Activated CD8-positive, alpha-beta T cell treated with anti-CD3 and anti-CD28 coated beads, Interleukin-2, amount 10 ng/mL, durations not matched to agents 7 days and 5 days (primary cell): ENCODE data around the gene PLS3. TPM values are rescaled to one million over a fixed set of nuclear protein-coding genes. Genes with fewer than 3 reads are reported as not detected.
"Not testable (repeated sequence)": the region's sequence is repeated elsewhere in the genome, so short reads cannot be mapped to it uniquely, and the experiment has no call there.

Source experiments
- ATAC-seq: fragments of 150-1000 bp; cut with Tn5 transposase; one replicate; pipeline ENCODE4 v1.10.0; 2021; ENCODE audit warnings: moderate library complexity
- CTCF ChIA-PET: fragments of 350-600 bp; sonication (Branson Sonifier 250); formaldehyde crosslinking; loops from one replicate; lab custom pipeline; 2021; ENCODE audit warnings: antibody characterized with exemption; lab: Charles Lee
- POLR2A ChIA-PET: fragments of 350-600 bp; sonication (Branson Sonifier 250); formaldehyde crosslinking; loops from one replicate; lab custom pipeline; 2021; ENCODE audit warnings: antibody characterized with exemption; lab: Charles Lee
- DNase-seq: peaks from one replicate; pipeline ENCODE4 v3.0.0-alpha.2; 2020
- H3K27ac Mint-ChIP-seq: one replicate; pipeline ENCODE4 v1.8.0; 2021; ENCODE audit warnings: mild to moderate bottlenecking, mixed read lengths
- H3K27me3 Mint-ChIP-seq: one replicate; pipeline ENCODE4 v1.8.0; 2021; ENCODE audit warnings: low read depth, mixed read lengths
- H3K36me3 Mint-ChIP-seq: one replicate; pipeline ENCODE4 v1.8.0; 2021; ENCODE audit warnings: low read depth, mixed read lengths
- H3K4me1 Mint-ChIP-seq: one replicate; pipeline ENCODE4 v1.8.0; 2021; ENCODE audit warnings: low read depth, mixed read lengths
- H3K4me3 Mint-ChIP-seq: one replicate; pipeline ENCODE4 v1.8.0; 2021; ENCODE audit warnings: mild to moderate bottlenecking, mixed read lengths
- H3K9me3 Mint-ChIP-seq: one replicate; pipeline ENCODE4 v1.8.0; 2022; ENCODE audit warnings: mixed read lengths; ENCODE audit not compliant: insufficient read depth
- total RNA-seq, 2 experiments: library from RNA; stranded (reverse); gene quantifications; one replicate each; pipeline ENCODE4 v1.2.3, GENCODE V29; 2021

PLS3 gene
- total RNA-seq, 2 experiments from 2014 or later, result 0.37 to 0.39 TPM

GRCh38 chrX:115630204-115630603 is 69.2 kb downstream of the PLS3 start:
- no peak for DNase-seq
- no peaks in the 10 kb centered on the region for H3K27me3 Mint-ChIP-seq
- H3K4me3 Mint-ChIP-seq, result no peak overlapping the region
- POLR2A ChIA-PET, result no interaction called here
- CTCF ChIA-PET, result interaction anchor here (1.2 kb wide), 1 partner anchor 13 kb away, joined by 3 read pairs; no protein-coding TSS in a partner anchor
- no peaks in the 10 kb centered on the region for H3K4me1 Mint-ChIP-seq
- no peaks in the 10 kb centered on the region for H3K9me3 Mint-ChIP-seq
- no peak overlapping the region for H3K27ac Mint-ChIP-seq
- H3K36me3 Mint-ChIP-seq, result no peaks in the 10 kb centered on the region
- ATAC-seq, result no peak

GRCh38 chrX:115632455-115632854 is 71.5 kb downstream of the PLS3 start:
- POLR2A ChIA-PET, result no interaction called here
- H3K27me3 Mint-ChIP-seq, result no peaks in the 10 kb centered on the region
- H3K27ac Mint-ChIP-seq, result no peak overlapping the region
- no peaks in the 10 kb centered on the region for H3K4me1 Mint-ChIP-seq
- H3K4me3 Mint-ChIP-seq, result no peak overlapping the region
- DNase-seq (no peak), ATAC-seq (no peak)
- no peaks in the 10 kb centered on the region for H3K36me3 Mint-ChIP-seq
- no peaks in the 10 kb centered on the region for H3K9me3 Mint-ChIP-seq
- CTCF ChIA-PET, result no interaction called here

- DNase-seq, CTCF ChIA-PET, H3K4me3 Mint-ChIP-seq, H3K4me1 Mint-ChIP-seq, H3K27ac Mint-ChIP-seq, H3K9me3 Mint-ChIP-seq, ATAC-seq, H3K36me3 Mint-ChIP-seq, POLR2A ChIA-PET, H3K27me3 Mint-ChIP-seq: not testable (repeated sequence)
These were observed 72.4 kb downstream of the PLS3 start for GRCh38 chrX:115633397-115633796.

- DNase-seq (no peak), ATAC-seq (no peak)
- no peak overlapping the region for H3K27ac Mint-ChIP-seq
- H3K4me1 Mint-ChIP-seq, result no peaks in the 10 kb centered on the region
- ChIA-PET CTCF (no interaction called here), POLR2A (no interaction called here)
- no peak overlapping the region for H3K4me3 Mint-ChIP-seq
- H3K9me3 Mint-ChIP-seq, result no peaks in the 10 kb centered on the region
- H3K36me3 Mint-ChIP-seq, result no peaks in the 10 kb centered on the region
- no peaks in the 10 kb centered on the region for H3K27me3 Mint-ChIP-seq
These were observed 78.4 kb downstream of the PLS3 start for GRCh38 chrX:115639334-115639880.

- H3K4me3 Mint-ChIP-seq, result no peak overlapping the region
- ChIA-PET CTCF (interaction anchor here (0.7 to 2.2 kb wide), 5 partner anchors 13 to 312 kb away, joined by 3 to 16 read pairs (median 3); no protein-coding TSS in a partner anchor), POLR2A (no interaction called here)
- DNase-seq, result no peak
- no peaks in the 10 kb centered on the region for H3K9me3 Mint-ChIP-seq
- no peak overlapping the region for H3K27ac Mint-ChIP-seq
- H3K4me1 Mint-ChIP-seq, result no peaks in the 10 kb centered on the region
- H3K36me3 Mint-ChIP-seq, result no peaks in the 10 kb centered on the region
- no peak for ATAC-seq
- no peaks in the 10 kb centered on the region for H3K27me3 Mint-ChIP-seq
These were observed 81.3 kb downstream of the PLS3 start for GRCh38 chrX:115642311-115642710.

GRCh38 chrX:115642895-115643530 is 82.0 kb downstream of the PLS3 start:
- CTCF ChIA-PET, result interaction anchor here (0.6 to 2.2 kb wide), 7 partner anchors 12 to 312 kb away, joined by 3 to 16 read pairs (median 3); no protein-coding TSS in a partner anchor
- Mint-ChIP-seq H3K9me3 (no peaks in the 10 kb centered on the region), H3K4me3 (no peak overlapping the region), H3K36me3 (no peaks in the 10 kb centered on the region), H3K27ac (no peak overlapping the region), H3K4me1 (no peaks in the 10 kb centered on the region), H3K27me3 (no peaks in the 10 kb centered on the region)
- ATAC-seq (no peak), DNase-seq (peak; percentile 39)
- POLR2A ChIA-PET, result no interaction called here

GRCh38 chrX:115644397-115644796 is 83.4 kb downstream of the PLS3 start:
- H3K27me3 Mint-ChIP-seq, H3K9me3 Mint-ChIP-seq, DNase-seq, ATAC-seq, POLR2A ChIA-PET, H3K4me3 Mint-ChIP-seq, H3K36me3 Mint-ChIP-seq, H3K4me1 Mint-ChIP-seq, H3K27ac Mint-ChIP-seq: not testable (repeated sequence)
- CTCF ChIA-PET, result interaction anchor here (1.0 kb wide), 1 partner anchor 314 kb away, joined by 4 read pairs; no protein-coding TSS in a partner anchor

GRCh38 chrX:115649461-115650063 is 88.6 kb downstream of the PLS3 start:
- ATAC-seq (no peak), DNase-seq (no peak)
- Mint-ChIP-seq H3K27me3 (no peaks in the 10 kb centered on the region), H3K27ac (no peak overlapping the region), H3K36me3 (no peaks in the 10 kb centered on the region), H3K4me3 (no peak overlapping the region), H3K9me3 (no peaks in the 10 kb centered on the region), H3K4me1 (no peaks in the 10 kb centered on the region)
- ChIA-PET CTCF (no interaction called here), POLR2A (no interaction called here)

GRCh38 chrX:115650449-115650848 is 89.5 kb downstream of the PLS3 start:
- no peaks in the 10 kb centered on the region for H3K36me3 Mint-ChIP-seq
- H3K4me3 Mint-ChIP-seq, result no peak overlapping the region
- ChIA-PET CTCF (no interaction called here), POLR2A (no interaction called here)
- no peak overlapping the region for H3K27ac Mint-ChIP-seq
- ATAC-seq, result no peak
- no peaks in the 10 kb centered on the region for H3K9me3 Mint-ChIP-seq
- H3K27me3 Mint-ChIP-seq, result no peaks in the 10 kb centered on the region
- DNase-seq, result no peak
- H3K4me1 Mint-ChIP-seq, result no peaks in the 10 kb centered on the region

GRCh38 chrX:115650916-115651315 is 89.9 kb downstream of the PLS3 start:
- ChIA-PET CTCF (no interaction called here), POLR2A (no interaction called here)
- Mint-ChIP-seq H3K4me3 (no peak overlapping the region), H3K9me3 (no peaks in the 10 kb centered on the region), H3K27me3 (no peaks in the 10 kb centered on the region), H3K4me1 (no peaks in the 10 kb centered on the region), H3K36me3 (no peaks in the 10 kb centered on the region), H3K27ac (no peak overlapping the region)
- ATAC-seq, result no peak
- peak; percentile 20 for DNase-seq

GRCh38 chrX:115652221-115652620 is 91.2 kb downstream of the PLS3 start:
- POLR2A ChIA-PET, result no interaction called here

GRCh38 chrX:115665122-115665521 is 104.1 kb downstream of the PLS3 start:
- ATAC-seq (no peak), DNase-seq (no peak)
- Mint-ChIP-seq H3K4me1 (no peaks in the 10 kb centered on the region), H3K4me3 (no peak overlapping the region), H3K27me3 (peaks cover 2% of the 10 kb centered on the region), H3K9me3 (no peaks in the 10 kb centered on the region), H3K36me3 (no peaks in the 10 kb centered on the region), H3K27ac (no peak overlapping the region)
- ChIA-PET CTCF (no interaction called here), POLR2A (no interaction called here)

More at GRCh38 chrX:115652221-115652620, 91.2 kb downstream of the PLS3 start:
- DNase-seq (no peak), ATAC-seq (no peak)
- CTCF ChIA-PET, result no interaction called here
- Mint-ChIP-seq H3K4me3 (no peak overlapping the region), H3K27ac (no peak overlapping the region), H3K4me1 (no peaks in the 10 kb centered on the region), H3K27me3 (no peaks in the 10 kb centered on the region), H3K9me3 (no peaks in the 10 kb centered on the region), H3K36me3 (no peaks in the 10 kb centered on the region)
